Ovary (tissue), 3 donors: ENCODE data around the gene RNLS.

Experiments
- CTCF ChIP-seq, 3 donors: fragments of 450-650 bp in 2 of 3; fragments of 200-600 bp in 1 of 3; IDR thresholded peaks; one replicate each; pipeline versions ENCODE4 v1.5.1 to v1.8.0; 2016 to 2022; ENCODE audit warnings: antibody characterized with exemption in 3 of 3, mild to moderate bottlenecking in 1 of 3
- POLR2A ChIP-seq: fragments of 450-650 bp; IDR thresholded peaks from one replicate; pipeline ENCODE4 v1.6.1; 2017; ENCODE audit warnings: antibody characterized with exemption, mild to moderate bottlenecking, moderate library complexity
- donor health status: DM: no; HTN: no; CAD: no.

- TF ChIP-seq CTCF (IDR thresholded peaks at IDR 0.05) (no peak), POLR2A (no peak)
These were observed 165.6 kb downstream of the RNLS start for GRCh38 chr10:88417387-88418030.
